ENCODE measurements around the gene TFR2.

Gene TFR2

GRCh38 chr7:100577507-100577906, 63.8 kb downstream of the TFR2 start:
- H3K4me3 ChIP-seq (ENCODE audit: low read length) = no peak overlapping the region
- no peak for DNase-seq (ENCODE audit: low read depth, low spot score)

GRCh38 chr7:100577103-100577502, 64.2 kb downstream of the TFR2 start:
- H3K4me3 ChIP-seq (ENCODE audit: low read length) = no peak overlapping the region
- DNase-seq (ENCODE audit: low read depth, low spot score) = no peak

- H3K4me3 ChIP-seq (ENCODE audit: low read length) = no peak overlapping the region
- DNase-seq (ENCODE audit: low read depth, low spot score) = no peak
These were observed 64.9 kb downstream of the TFR2 start for GRCh38 chr7:100576384-100576993.

- no peak for DNase-seq (ENCODE audit: low read depth, low spot score)
- H3K4me3 ChIP-seq (ENCODE audit: low read length) = no peak overlapping the region
These were observed 65.5 kb downstream of the TFR2 start for GRCh38 chr7:100575746-100576383.

- DNase-seq (ENCODE audit: low read depth, low spot score) = no peak
- H3K4me3 ChIP-seq (ENCODE audit: low read length) = no peak overlapping the region
These were observed 66.1 kb downstream of the TFR2 start for GRCh38 chr7:100575206-100575631.

- no peak for DNase-seq (ENCODE audit: low read depth, low spot score)
- no peak overlapping the region for H3K4me3 ChIP-seq (ENCODE audit: low read length)
These were observed 66.8 kb downstream of the TFR2 start for GRCh38 chr7:100574362-100575205.

GRCh38 chr7:100573691-100574361, 67.5 kb downstream of the TFR2 start, which contains the start of gene SAP25:
Gene SAP25, minus strand, starts transcription at chr7:100573900. Its CDS starts 158 bp downstream, at chr7:100573742.
- H3K4me3 ChIP-seq (ENCODE audit: low read length) = no peak within 1 kb of the TSS
- no peak for DNase-seq (ENCODE audit: low read depth, low spot score)

GRCh38 chr7:100572949-100573675, 68.2 kb downstream of the TFR2 start:
- no peak for DNase-seq (ENCODE audit: low read depth, low spot score)
- no peak overlapping the region for H3K4me3 ChIP-seq (ENCODE audit: low read length)

GRCh38 chr7:100572281-100572948, 68.9 kb downstream of the TFR2 start:
- DNase-seq (ENCODE audit: low read depth, low spot score) = no peak
- no peak overlapping the region for H3K4me3 ChIP-seq (ENCODE audit: low read length)

- H3K4me3 ChIP-seq (ENCODE audit: low read length) = no peak overlapping the region
- no peak for DNase-seq (ENCODE audit: low read depth, low spot score)
These were observed 69.6 kb downstream of the TFR2 start for GRCh38 chr7:100571829-100572116.

GRCh38 chr7:100570954-100571828, 70.2 kb downstream of the TFR2 start:
- H3K4me3 ChIP-seq (ENCODE audit: low read length) = no peak overlapping the region
- no peak for DNase-seq (ENCODE audit: low read depth, low spot score)

All from Jurkat, Clone E6-1 (cell line).